ENCODE results near the gene FAM149A.
A peak's percentile ranks its signal among the peaks of the same experiment; 100 is the strongest.

Gene FAM149A

DNA sequence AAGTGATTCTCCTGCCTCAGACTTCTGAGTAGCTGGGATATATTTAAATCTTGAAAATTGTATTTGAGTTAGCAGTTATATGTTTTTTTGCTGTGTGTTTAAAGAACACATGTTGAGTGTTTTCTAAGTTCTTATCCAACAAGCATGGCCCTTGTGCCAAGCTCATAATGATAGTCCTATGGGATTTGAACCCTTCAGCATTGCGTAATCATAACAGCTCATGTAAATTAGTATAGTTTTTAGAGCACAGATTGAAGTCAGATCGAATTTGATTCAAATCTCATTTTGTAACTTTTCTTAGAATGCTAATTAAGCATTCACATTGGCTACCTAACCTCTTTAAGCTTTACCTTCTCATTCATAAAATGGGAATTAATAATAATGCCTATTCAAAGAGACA lies 12.2 kb downstream of the FAM149A start:
- Histone ChIP-seq H2AK5ac (ENCODE audit: low read length) (no peak overlapping the region), H3K79me2 (ENCODE audit: control insufficient read depth, insufficient read depth, low read length, poor library complexity) (no peaks in the 10 kb centered on the region), H3K27me3 (ENCODE audit: insufficient read depth, low read length) (no peaks in the 10 kb centered on the region), H3K36me3 (ENCODE audit: control insufficient read depth in 1 of 2, insufficient read depth in 2 of 2, low read length in 2 of 2) (no peaks in the 10 kb centered on the region), H3K4me2 (ENCODE audit: low read length) (no peak overlapping the region), H3K27ac (ENCODE audit: low read depth, low read length) (no peak overlapping the region), H3K9ac (ENCODE audit: low read length) (no peak overlapping the region), H3K4me1 (ENCODE audit: control insufficient read depth in 1 of 2, insufficient read depth in 2 of 2, low read length in 2 of 2) (no peaks in the 10 kb centered on the region), H3K23ac (ENCODE audit: low read length) (no peak overlapping the region), H4K8ac (ENCODE audit: low read depth, low read length) (no peak overlapping the region), H2AFZ (ENCODE audit: insufficient read depth, low read length, poor library complexity) (no peak overlapping the region), H4K12ac (ENCODE audit: low read depth, low read length) (no peak overlapping the region), H2BK12ac (ENCODE audit: low read length) (no peak overlapping the region), H3K14ac (ENCODE audit: low read length) (no peak overlapping the region), H3K4me3 (ENCODE audit: low read depth, low read length) (no peak overlapping the region), H2BK5ac (ENCODE audit: low read depth, low read length, poor library complexity) (no peak overlapping the region), H3K4ac (ENCODE audit: low read depth, low read length) (no peak overlapping the region), H3K9me3 (ENCODE audit: insufficient read depth, low read depth, low read length) (no peaks in the 10 kb centered on the region), H3K18ac (ENCODE audit: low read length) (no peak overlapping the region), H2BK120ac (ENCODE audit: insufficient read depth, low read length, poor library complexity) (no peak overlapping the region), H3K79me1 (ENCODE audit: low read length) (no peaks in the 10 kb centered on the region), H4K91ac (ENCODE audit: low read depth, low read length) (no peak overlapping the region)
- DNase-seq, result no peak
- WGBS (ENCODE audit: extremely low coverage, insufficient coverage, insufficient read length), result no CpG with 5 or more reads among the region's 2 CpGs

- Histone ChIP-seq H3K27ac (ENCODE audit: low read depth, low read length) (no peak overlapping the region), H3K23ac (ENCODE audit: low read length) (no peak overlapping the region), H3K4me3 (ENCODE audit: low read depth, low read length) (no peak overlapping the region), H3K79me1 (ENCODE audit: low read length) (no peaks in the 10 kb centered on the region), H3K27me3 (ENCODE audit: insufficient read depth, low read length) (no peaks in the 10 kb centered on the region), H3K4ac (ENCODE audit: low read depth, low read length) (no peak overlapping the region), H3K9me3 (ENCODE audit: insufficient read depth, low read depth, low read length) (no peaks in the 10 kb centered on the region), H2BK5ac (ENCODE audit: low read depth, low read length, poor library complexity) (no peak overlapping the region), H3K4me2 (ENCODE audit: low read length) (no peak overlapping the region), H4K91ac (ENCODE audit: low read depth, low read length) (no peak overlapping the region), H2BK12ac (ENCODE audit: low read length) (no peak overlapping the region), H3K14ac (ENCODE audit: low read length) (no peak overlapping the region), H2BK120ac (ENCODE audit: insufficient read depth, low read length, poor library complexity) (no peak overlapping the region), H3K4me1 (ENCODE audit: control insufficient read depth in 1 of 2, insufficient read depth in 2 of 2, low read length in 2 of 2) (no peaks in the 10 kb centered on the region), H3K9ac (ENCODE audit: low read length) (no peak overlapping the region), H3K36me3 (ENCODE audit: control insufficient read depth in 1 of 2, insufficient read depth in 2 of 2, low read length in 2 of 2) (no peaks in the 10 kb centered on the region), H3K79me2 (ENCODE audit: control insufficient read depth, insufficient read depth, low read length, poor library complexity) (no peaks in the 10 kb centered on the region), H2AK5ac (ENCODE audit: low read length) (no peak overlapping the region), H4K8ac (ENCODE audit: low read depth, low read length) (no peak overlapping the region), H4K12ac (ENCODE audit: low read depth, low read length) (no peak overlapping the region), H3K18ac (ENCODE audit: low read length) (no peak overlapping the region), H2AFZ (ENCODE audit: insufficient read depth, low read length, poor library complexity) (no peak overlapping the region)
- no CpG with 5 or more reads among the region's 7 CpGs for WGBS (ENCODE audit: extremely low coverage, insufficient coverage, insufficient read length)
- peak in 1 of 2 donors; percentile 50 for DNase-seq
These were observed 14.1 kb downstream of the FAM149A start for GRCh38 chr4:186118582-186118981.

GRCh38 chr4:186121057-186121456 lies 16.6 kb downstream of the FAM149A start:
- H4K12ac ChIP-seq (ENCODE audit: low read depth, low read length), result no peak overlapping the region
- no peaks in the 10 kb centered on the region for H3K4me1 ChIP-seq (ENCODE audit: control insufficient read depth in 1 of 2, insufficient read depth in 2 of 2, low read length in 2 of 2)
- H3K4me3 ChIP-seq (ENCODE audit: low read depth, low read length), result no peak overlapping the region
- H2BK12ac ChIP-seq (ENCODE audit: low read length), result no peak overlapping the region
- no peak overlapping the region for H3K23ac ChIP-seq (ENCODE audit: low read length)
- H3K27me3 ChIP-seq (ENCODE audit: insufficient read depth, low read length), result no peaks in the 10 kb centered on the region
- no peak for DNase-seq
- no peak overlapping the region for H2BK120ac ChIP-seq (ENCODE audit: insufficient read depth, low read length, poor library complexity)
- no peak overlapping the region for H2BK5ac ChIP-seq (ENCODE audit: low read depth, low read length, poor library complexity)
- no peak overlapping the region for H4K8ac ChIP-seq (ENCODE audit: low read depth, low read length)
- no peak overlapping the region for H3K9ac ChIP-seq (ENCODE audit: low read length)
- H3K36me3 ChIP-seq (ENCODE audit: control insufficient read depth in 1 of 2, insufficient read depth in 2 of 2, low read length in 2 of 2), result no peaks in the 10 kb centered on the region
- H3K14ac ChIP-seq (ENCODE audit: low read length), result no peak overlapping the region
- H3K18ac ChIP-seq (ENCODE audit: low read length), result no peak overlapping the region
- no peaks in the 10 kb centered on the region for H3K79me1 ChIP-seq (ENCODE audit: low read length)
- H2AFZ ChIP-seq (ENCODE audit: insufficient read depth, low read length, poor library complexity), result no peak overlapping the region
- no CpG with 5 or more reads among the region's 2 CpGs for WGBS (ENCODE audit: extremely low coverage, insufficient coverage, insufficient read length)
- no peak overlapping the region for H3K4ac ChIP-seq (ENCODE audit: low read depth, low read length)
- no peak overlapping the region for H3K27ac ChIP-seq (ENCODE audit: low read depth, low read length)
- no peak overlapping the region for H4K91ac ChIP-seq (ENCODE audit: low read depth, low read length)
- no peak overlapping the region for H2AK5ac ChIP-seq (ENCODE audit: low read length)
- no peaks in the 10 kb centered on the region for H3K9me3 ChIP-seq (ENCODE audit: insufficient read depth, low read depth, low read length)
- no peaks in the 10 kb centered on the region for H3K79me2 ChIP-seq (ENCODE audit: control insufficient read depth, insufficient read depth, low read length, poor library complexity)
- H3K4me2 ChIP-seq (ENCODE audit: low read length), result no peak overlapping the region

- no peaks in the 10 kb centered on the region for H3K9me3 ChIP-seq (ENCODE audit: insufficient read depth, low read depth, low read length)
- no peak overlapping the region for H3K4me3 ChIP-seq (ENCODE audit: low read depth, low read length)
- no peak overlapping the region for H2AK5ac ChIP-seq (ENCODE audit: low read length)
- no peaks in the 10 kb centered on the region for H3K79me1 ChIP-seq (ENCODE audit: low read length)
- no peak overlapping the region for H3K14ac ChIP-seq (ENCODE audit: low read length)
- no peak overlapping the region for H4K91ac ChIP-seq (ENCODE audit: low read depth, low read length)
- H4K8ac ChIP-seq (ENCODE audit: low read depth, low read length), result no peak overlapping the region
- H3K4me2 ChIP-seq (ENCODE audit: low read length), result no peak overlapping the region
- no peak overlapping the region for H2BK12ac ChIP-seq (ENCODE audit: low read length)
- WGBS (ENCODE audit: extremely low coverage, insufficient coverage, insufficient read length), result no CpG with 5 or more reads among the region's 3 CpGs
- no peak for DNase-seq
- H2BK5ac ChIP-seq (ENCODE audit: low read depth, low read length, poor library complexity), result no peak overlapping the region
- H4K12ac ChIP-seq (ENCODE audit: low read depth, low read length), result no peak overlapping the region
- H3K36me3 ChIP-seq (ENCODE audit: control insufficient read depth in 1 of 2, insufficient read depth in 2 of 2, low read length in 2 of 2), result no peaks in the 10 kb centered on the region
- no peak overlapping the region for H3K4ac ChIP-seq (ENCODE audit: low read depth, low read length)
- no peaks in the 10 kb centered on the region for H3K27me3 ChIP-seq (ENCODE audit: insufficient read depth, low read length)
- H3K79me2 ChIP-seq (ENCODE audit: control insufficient read depth, insufficient read depth, low read length, poor library complexity), result no peaks in the 10 kb centered on the region
- H2BK120ac ChIP-seq (ENCODE audit: insufficient read depth, low read length, poor library complexity), result no peak overlapping the region
- H3K9ac ChIP-seq (ENCODE audit: low read length), result no peak overlapping the region
- H3K27ac ChIP-seq (ENCODE audit: low read depth, low read length), result no peak overlapping the region
- H2AFZ ChIP-seq (ENCODE audit: insufficient read depth, low read length, poor library complexity), result no peak overlapping the region
- H3K23ac ChIP-seq (ENCODE audit: low read length), result peak overlapping the region; percentile 80
- no peak overlapping the region for H3K18ac ChIP-seq (ENCODE audit: low read length)
- H3K4me1 ChIP-seq (ENCODE audit: control insufficient read depth in 1 of 2, insufficient read depth in 2 of 2, low read length in 2 of 2), result peaks cover 0 to 4% of the 10 kb centered on the region in 2 experiments
These were observed 24.3 kb downstream of the FAM149A start for GRCh38 chr4:186128842-186129241.

All from trophoblast cell (in vitro differentiated cells and primary cell).